Measurements from ENCODE around the gene STIM1. TPM values are rescaled to one million over a fixed set of nuclear protein-coding genes. Genes with fewer than 3 reads are reported as not detected.

Gene STIM1
- total and polyA plus RNA-seq, 12 donors, result 11.9 to 55.7 (median 37.4) TPM

DNA sequence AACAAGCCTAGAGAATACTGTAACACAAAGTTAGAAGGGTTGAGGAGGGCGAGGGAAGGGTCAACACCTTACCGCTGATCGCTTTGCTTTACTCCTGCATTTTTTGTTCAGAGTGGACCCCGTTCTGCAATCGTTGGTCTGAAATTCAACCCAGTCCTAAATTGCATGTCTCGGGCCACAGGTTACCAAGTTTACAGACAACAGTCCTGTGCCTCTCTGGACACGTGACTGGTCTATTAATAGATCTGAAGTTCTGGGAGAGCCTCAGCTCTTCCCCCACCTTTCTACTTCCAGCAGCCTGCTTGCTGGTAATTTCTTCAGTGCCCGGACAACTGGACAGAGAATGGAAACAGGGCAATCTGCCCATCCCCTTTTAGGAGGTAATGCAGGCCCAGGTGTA, 74.2 kb downstream of the STIM1 start:
- DNase-seq, result peak in 1 of 2 donors; percentile 40
- no peak overlapping the region for H3K4me3 ChIP-seq
- H3K27me3 ChIP-seq, result no peaks in the 10 kb centered on the region
- peak overlapping the region in 6 of 10 donors; percentile 6 to 74 (median 57) for H3K27ac ChIP-seq
- intact Hi-C loops (cut with DNase I), result no loop called here
- ATAC-seq, result peak; percentile 82 to 93 (median 90)
- peaks cover 3 to 47% (median 24%) of the 10 kb centered on the region in 9 donors for H3K4me1 ChIP-seq
- H3K9me3 ChIP-seq, result no peaks in the 10 kb centered on the region
- H3K36me3 ChIP-seq, result no peaks in the 10 kb centered on the region
- WGBS, 2 donors, result 50 to 64% methylated on average over 8 of the region's 8 CpGs
- TF ChIP-seq, protein P1, sequence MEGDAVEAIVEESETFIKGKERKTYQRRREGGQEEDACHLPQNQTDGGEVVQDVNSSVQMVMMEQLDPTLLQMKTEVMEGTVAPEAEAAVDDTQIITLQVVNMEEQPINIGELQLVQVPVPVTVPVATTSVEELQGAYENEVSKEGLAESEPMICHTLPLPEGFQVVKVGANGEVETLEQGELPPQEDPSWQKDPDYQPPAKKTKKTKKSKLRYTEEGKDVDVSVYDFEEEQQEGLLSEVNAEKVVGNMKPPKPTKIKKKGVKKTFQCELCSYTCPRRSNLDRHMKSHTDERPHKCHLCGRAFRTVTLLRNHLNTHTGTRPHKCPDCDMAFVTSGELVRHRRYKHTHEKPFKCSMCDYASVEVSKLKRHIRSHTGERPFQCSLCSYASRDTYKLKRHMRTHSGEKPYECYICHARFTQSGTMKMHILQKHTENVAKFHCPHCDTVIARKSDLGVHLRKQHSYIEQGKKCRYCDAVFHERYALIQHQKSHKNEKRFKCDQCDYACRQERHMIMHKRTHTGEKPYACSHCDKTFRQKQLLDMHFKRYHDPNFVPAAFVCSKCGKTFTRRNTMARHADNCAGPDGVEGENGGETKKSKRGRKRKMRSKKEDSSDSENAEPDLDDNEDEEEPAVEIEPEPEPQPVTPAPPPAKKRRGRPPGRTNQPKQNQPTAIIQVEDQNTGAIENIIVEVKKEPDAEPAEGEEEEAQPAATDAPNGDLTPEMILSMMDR (IDR thresholded peaks at IDR 0.05), result no peak

DNA sequence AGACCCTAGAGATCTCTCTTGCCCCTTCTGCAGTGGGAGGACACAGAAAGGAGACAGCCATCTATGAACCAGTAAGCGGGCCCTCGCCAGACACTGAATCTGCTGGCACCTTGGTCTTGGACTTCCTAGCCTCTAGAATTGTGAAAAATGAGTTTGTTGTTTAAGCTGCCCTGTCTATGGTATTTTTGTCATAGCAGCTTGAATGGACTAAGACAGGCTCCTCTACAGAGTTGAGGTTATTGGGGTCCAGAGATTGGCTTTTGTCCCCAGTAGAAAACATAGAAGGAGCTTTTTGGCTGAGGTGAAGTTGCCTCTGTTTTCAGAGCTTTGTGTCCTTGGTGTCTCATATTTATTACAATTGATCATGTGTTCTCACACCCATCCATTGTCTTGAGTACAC, 77.2 kb downstream of the STIM1 start:
- Histone ChIP-seq H3K27me3 (no peaks in the 10 kb centered on the region), H3K9me3 (no peaks in the 10 kb centered on the region), H3K4me1 (peaks cover 8 to 53% (median 29%) of the 10 kb centered on the region in 9 donors), H3K27ac (no peak overlapping the region), H3K4me3 (no peak overlapping the region), H3K36me3 (no peaks in the 10 kb centered on the region)
- intact Hi-C loops (cut with DNase I), result no loop called here
- TF ChIP-seq, protein P1 (IDR thresholded peaks at IDR 0.05), result no peak
- ATAC-seq (no peak), DNase-seq (no peak)
- 98 to 100% methylated on average over 2 of the region's 2 CpGs for WGBS, 2 donors

DNA sequence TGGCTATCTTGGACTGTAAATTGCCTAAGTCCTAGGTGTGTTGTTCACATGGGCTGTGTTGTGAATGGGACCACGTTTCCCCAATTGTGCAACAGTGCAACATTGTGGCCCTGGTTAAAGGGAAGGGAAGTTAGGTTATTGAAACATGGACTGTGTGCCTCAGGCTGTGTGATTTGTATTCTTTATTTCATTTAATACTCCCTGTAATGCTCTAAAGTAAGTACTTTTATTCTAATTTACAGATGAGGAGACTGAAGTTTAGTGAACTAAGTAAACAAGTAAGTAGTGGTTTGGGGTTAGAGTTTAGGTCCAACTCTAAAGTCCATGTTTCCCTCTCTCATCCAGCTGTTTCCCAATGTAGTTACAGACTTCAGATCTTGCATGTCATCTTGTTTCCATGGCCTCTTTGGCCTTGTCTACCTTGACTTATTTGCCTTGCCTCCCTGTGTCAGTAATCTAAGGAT, 77.7 kb downstream of the STIM1 start:
- H3K27me3 ChIP-seq, result no peaks in the 10 kb centered on the region
- no peak overlapping the region for H3K4me3 ChIP-seq
- no peak for DNase-seq
- WGBS, 2 donors, result 87 to 96% methylated on average over 1 of the region's 1 CpG
- H3K27ac ChIP-seq, result no peak overlapping the region
- peaks cover 8 to 48% (median 29%) of the 10 kb centered on the region in 9 donors for H3K4me1 ChIP-seq
- ATAC-seq, result no peak
- H3K9me3 ChIP-seq, result no peaks in the 10 kb centered on the region
- no peaks in the 10 kb centered on the region for H3K36me3 ChIP-seq
- intact Hi-C loops (cut with DNase I), result no loop called here
- TF ChIP-seq, protein P1 (IDR thresholded peaks at IDR 0.05), result no peak

DNA sequence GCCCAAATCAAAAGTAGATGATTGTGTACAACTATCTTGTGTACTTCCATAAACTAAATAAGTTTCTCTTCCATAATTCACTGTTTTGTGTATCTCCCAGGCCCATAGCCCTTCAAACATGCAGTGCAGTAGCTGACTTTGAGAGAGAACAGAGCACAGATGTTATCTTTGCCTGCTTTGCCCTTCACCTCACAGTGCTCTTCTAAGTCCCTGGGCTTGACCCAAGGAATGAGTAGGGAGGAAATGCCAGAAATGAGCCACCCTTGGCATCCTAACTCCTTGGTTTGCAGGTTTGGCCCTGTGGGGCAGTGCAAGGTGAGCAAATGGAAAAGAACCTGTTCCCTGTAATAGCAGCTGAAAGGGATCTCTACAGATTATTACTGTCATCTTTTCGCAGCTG, 79.2 kb downstream of the STIM1 start:
- Histone ChIP-seq H3K4me1 (peaks cover 7 to 51% (median 27%) of the 10 kb centered on the region in 9 donors), H3K4me3 (no peak overlapping the region), H3K27me3 (no peaks in the 10 kb centered on the region), H3K27ac (no peak overlapping the region), H3K9me3 (no peaks in the 10 kb centered on the region), H3K36me3 (no peaks in the 10 kb centered on the region)
- TF ChIP-seq, protein P1 (IDR thresholded peaks at IDR 0.05), result no peak
- intact Hi-C loops (cut with DNase I), result no loop called here
- ATAC-seq (peak in 2 of 8 donors; percentile 13 to 64), DNase-seq (no peak)
- 87 to 93% methylated on average over 1 of the region's 1 CpG for WGBS, 2 donors

Measured in heart right ventricle (tissue), 16 donors.